ENCODE results near the gene EGFL7. TPM values are rescaled to one million over a fixed set of nuclear protein-coding genes. Genes with fewer than 3 reads are reported as not detected.
"Not testable (repeated sequence)": the region's sequence is repeated elsewhere in the genome, so short reads cannot be mapped to it uniquely, and the experiment has no call there.

The EGFL7 gene
- total RNA-seq, 1 experiment from 2014 or later, result 38.0 TPM

DNA sequence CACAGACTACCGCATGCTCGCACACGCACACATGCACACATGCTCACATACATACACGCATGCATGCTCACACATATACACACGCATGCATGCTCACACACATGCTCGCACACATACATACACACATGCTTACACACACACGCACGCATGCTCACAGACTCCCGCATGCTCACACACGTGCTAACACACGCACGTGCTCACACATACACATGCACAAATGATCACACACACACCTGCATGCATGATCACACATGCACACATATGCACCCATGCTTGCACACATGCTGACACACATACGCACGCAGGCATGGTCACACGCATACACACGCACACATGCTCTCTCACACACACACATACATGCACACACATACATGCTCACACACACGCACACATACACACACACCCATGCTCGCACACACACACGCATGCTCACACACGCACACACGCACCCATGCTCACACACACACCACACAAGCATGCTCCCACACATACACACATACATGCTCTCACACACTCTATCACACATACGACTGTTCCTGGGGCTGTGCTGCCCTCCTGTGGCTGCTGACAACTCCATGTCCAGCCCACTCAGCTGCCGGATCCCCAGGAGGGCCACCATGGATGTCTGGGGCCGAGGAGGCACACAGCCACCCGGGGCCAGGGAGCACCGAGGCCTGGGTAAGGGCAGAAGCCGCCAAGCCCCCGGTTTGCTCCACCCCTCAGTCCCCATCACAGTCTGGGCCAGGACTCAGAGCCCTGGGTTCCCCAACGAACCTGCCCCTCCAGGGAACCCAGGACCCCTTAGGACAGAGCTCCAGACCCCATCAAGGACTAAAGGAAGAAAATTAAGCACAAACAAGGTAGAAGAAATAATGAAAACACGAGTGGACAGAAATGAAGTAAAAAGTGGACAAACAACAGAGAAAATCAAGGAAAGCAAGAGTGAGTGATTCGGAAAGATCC lies 31.4 kb upstream of the EGFL7 start:
- peak overlapping the region; percentile 3 for H4K8ac ChIP-seq (replicated peaks; ENCODE audit: insufficient read length, low read depth, low read length)
- Mint-ChIP-seq H3K9me3 (no peaks in the 10 kb centered on the region), H3K4me3 (no peak overlapping the region), H3K4me1 (0 out of 4 replicates have a peak, but pooled peaks cover 0 to 2% of the 10 kb centered on the region in 2 experiments), H3K27ac (no peak overlapping the region), H3K27me3 (ENCODE audit: low read depth) (peaks cover 8% of the 10 kb centered on the region), H3K36me3 (ENCODE audit: insufficient read depth in 1 of 3, low read depth in 3 of 3) (no peaks in the 10 kb centered on the region)
- H3K14ac ChIP-seq (ENCODE audit: insufficient read depth, low read length), result no peak overlapping the region
- no peak overlapping the region for H3K9ac ChIP-seq (ENCODE audit: extremely low read depth, insufficient read length, low read length)
- peaks cover 7% of the 10 kb centered on the region for H4K20me1 ChIP-seq (ENCODE audit: control insufficient read depth, insufficient read depth, insufficient read length)
- H3T11ph ChIP-seq (ENCODE audit: low read length), result no peak overlapping the region
- TF ChIP-seq, protein P1, sequence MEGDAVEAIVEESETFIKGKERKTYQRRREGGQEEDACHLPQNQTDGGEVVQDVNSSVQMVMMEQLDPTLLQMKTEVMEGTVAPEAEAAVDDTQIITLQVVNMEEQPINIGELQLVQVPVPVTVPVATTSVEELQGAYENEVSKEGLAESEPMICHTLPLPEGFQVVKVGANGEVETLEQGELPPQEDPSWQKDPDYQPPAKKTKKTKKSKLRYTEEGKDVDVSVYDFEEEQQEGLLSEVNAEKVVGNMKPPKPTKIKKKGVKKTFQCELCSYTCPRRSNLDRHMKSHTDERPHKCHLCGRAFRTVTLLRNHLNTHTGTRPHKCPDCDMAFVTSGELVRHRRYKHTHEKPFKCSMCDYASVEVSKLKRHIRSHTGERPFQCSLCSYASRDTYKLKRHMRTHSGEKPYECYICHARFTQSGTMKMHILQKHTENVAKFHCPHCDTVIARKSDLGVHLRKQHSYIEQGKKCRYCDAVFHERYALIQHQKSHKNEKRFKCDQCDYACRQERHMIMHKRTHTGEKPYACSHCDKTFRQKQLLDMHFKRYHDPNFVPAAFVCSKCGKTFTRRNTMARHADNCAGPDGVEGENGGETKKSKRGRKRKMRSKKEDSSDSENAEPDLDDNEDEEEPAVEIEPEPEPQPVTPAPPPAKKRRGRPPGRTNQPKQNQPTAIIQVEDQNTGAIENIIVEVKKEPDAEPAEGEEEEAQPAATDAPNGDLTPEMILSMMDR (conservative IDR thresholded peaks at IDR 0.05), result peak; percentile 85
- no peak overlapping the region for H3K27ac ChIP-seq (ENCODE audit: insufficient read length, low read depth, low read length)
- H2AK5ac ChIP-seq (ENCODE audit: insufficient read length, low read length), result no peak overlapping the region
- H2BK120ac ChIP-seq (ENCODE audit: low read depth, low read length, poor library complexity, severe bottlenecking), result no peak overlapping the region
- H2BK5ac ChIP-seq (ENCODE audit: insufficient read length, low read length), result no peak overlapping the region
- H3K79me1 ChIP-seq (ENCODE audit: insufficient read depth, low read depth, low read length, poor library complexity, severe bottlenecking), result no peaks in the 10 kb centered on the region
- no peak overlapping the region for H4K91ac ChIP-seq (ENCODE audit: insufficient read length, low read depth, low read length)
- H3K9me3 ChIP-seq (ENCODE audit: control insufficient read depth, low read depth, low read length), result no peaks in the 10 kb centered on the region
- H3K4me2 ChIP-seq (ENCODE audit: insufficient read depth, insufficient read length, low read length), result no peak overlapping the region
- no peak overlapping the region for H2AFZ ChIP-seq (ENCODE audit: low read length)
- no peak overlapping the region for H3K23ac ChIP-seq (ENCODE audit: insufficient read length, low read depth, low read length)
- H3K4ac ChIP-seq (ENCODE audit: low read depth, low read length), result no peak overlapping the region
- no peak overlapping the region for H3K56ac ChIP-seq (ENCODE audit: insufficient read length, low read depth, low read length)
- no peak overlapping the region for H4K5ac ChIP-seq (ENCODE audit: insufficient read length, low read depth, low read length)
- WGBS (ENCODE audit: extremely low coverage, insufficient read length, low lambda C conversion rate), result no CpG with 5 or more reads among the region's 31 CpGs
- H2BK20ac ChIP-seq (ENCODE audit: low read depth, low read length, poor library complexity, severe bottlenecking), result no peak overlapping the region
- DNase-seq, result peak; percentile 79
- no peaks in the 10 kb centered on the region for H3K27me3 ChIP-seq (ENCODE audit: insufficient read depth, low read length)
- no peaks in the 10 kb centered on the region for H3K23me2 ChIP-seq (ENCODE audit: insufficient read length, low read depth, low read length, poor library complexity, severe bottlenecking)
- no peak overlapping the region for H2BK15ac ChIP-seq (ENCODE audit: low read depth, low read length)
- H3K4me1 ChIP-seq (ENCODE audit: insufficient read depth, low read length), result no peaks in the 10 kb centered on the region
- no peak overlapping the region for H3K18ac ChIP-seq (ENCODE audit: insufficient read length, low read depth, low read length)
- H2BK12ac ChIP-seq (ENCODE audit: insufficient read length, low read depth, low read length), result no peak overlapping the region
- H3K79me2 ChIP-seq (ENCODE audit: insufficient read depth, low read length), result no peaks in the 10 kb centered on the region

DNA sequence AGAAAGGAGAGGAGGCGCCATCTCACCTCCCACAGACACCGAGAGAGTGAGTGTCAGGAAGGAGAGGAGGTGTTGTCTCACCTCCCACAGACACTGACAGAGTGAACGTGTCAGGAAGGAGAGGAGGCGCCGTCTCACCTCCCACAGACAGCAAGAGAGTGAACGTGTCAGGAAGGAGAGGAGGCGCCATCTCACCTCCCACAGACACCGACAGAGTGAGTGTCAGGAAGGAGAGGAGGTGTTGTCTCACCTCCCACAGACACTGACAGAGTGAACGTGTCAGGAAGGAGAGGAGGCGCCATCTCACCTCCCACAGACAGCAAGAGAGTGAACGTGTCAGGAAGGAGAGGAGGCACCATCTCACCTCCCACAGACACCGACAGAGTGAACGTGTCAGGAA lies 30.6 kb upstream of the EGFL7 start:
- not testable (repeated sequence) for H4K5ac ChIP-seq (ENCODE audit: insufficient read length, low read depth, low read length); H3K4me2 ChIP-seq (ENCODE audit: insufficient read depth, insufficient read length, low read length); H3K27me3 Mint-ChIP-seq (ENCODE audit: low read depth); H2AK5ac ChIP-seq (ENCODE audit: insufficient read length, low read length); H3K4me1 ChIP-seq (ENCODE audit: insufficient read depth, low read length); H4K20me1 ChIP-seq (ENCODE audit: control insufficient read depth, insufficient read depth, insufficient read length); H3K27ac ChIP-seq (ENCODE audit: insufficient read length, low read depth, low read length); H3K23me2 ChIP-seq (ENCODE audit: insufficient read length, low read depth, low read length, poor library complexity, severe bottlenecking); H3K27me3 ChIP-seq (ENCODE audit: insufficient read depth, low read length); H2BK12ac ChIP-seq (ENCODE audit: insufficient read length, low read depth, low read length); H3K9me3 Mint-ChIP-seq; H3K4me1 Mint-ChIP-seq; H4K8ac ChIP-seq (replicated peaks; ENCODE audit: insufficient read length, low read depth, low read length); H4K91ac ChIP-seq (ENCODE audit: insufficient read length, low read depth, low read length); H3K23ac ChIP-seq (ENCODE audit: insufficient read length, low read depth, low read length); H3K79me1 ChIP-seq (ENCODE audit: insufficient read depth, low read depth, low read length, poor library complexity, severe bottlenecking); H3K36me3 Mint-ChIP-seq (ENCODE audit: insufficient read depth in 1 of 3, low read depth in 3 of 3); H3K56ac ChIP-seq (ENCODE audit: insufficient read length, low read depth, low read length); H2BK120ac ChIP-seq (ENCODE audit: low read depth, low read length, poor library complexity, severe bottlenecking); H3T11ph ChIP-seq (ENCODE audit: low read length); H3K27ac Mint-ChIP-seq; H3K79me2 ChIP-seq (ENCODE audit: insufficient read depth, low read length); H2BK15ac ChIP-seq (ENCODE audit: low read depth, low read length); H3K9me3 ChIP-seq (ENCODE audit: control insufficient read depth, low read depth, low read length); H3K4me3 Mint-ChIP-seq; H3K18ac ChIP-seq (ENCODE audit: insufficient read length, low read depth, low read length); H2BK5ac ChIP-seq (ENCODE audit: insufficient read length, low read length); H3K4ac ChIP-seq (ENCODE audit: low read depth, low read length); H3K9ac ChIP-seq (ENCODE audit: extremely low read depth, insufficient read length, low read length); H2BK20ac ChIP-seq (ENCODE audit: low read depth, low read length, poor library complexity, severe bottlenecking); DNase-seq; H2AFZ ChIP-seq (ENCODE audit: low read length); H3K14ac ChIP-seq (ENCODE audit: insufficient read depth, low read length)
- WGBS (ENCODE audit: extremely low coverage, insufficient read length, low lambda C conversion rate), result no CpG with 5 or more reads among the region's 13 CpGs

All from H9 (cell line).